HAP-1 (cell line): ENCODE measurements around the gene HYAL1.

Experiments
- DNase-seq, 2 experiments: peaks; one replicate each; pipeline ENCODE4 v3.0.0-alpha.2; 2016 to 2020; ENCODE audit warnings: low spot score in 2 of 2
- H3K27me3 ChIP-seq: fragments of 250-450 bp; sonication (Bioruptor Pico); 2 replicates; pipeline ENCODE4 v1.5.1; 2020; ENCODE audit warnings: low read depth, mild to moderate bottlenecking, moderate library complexity
- H3K36me3 ChIP-seq: fragments of 250-450 bp; sonication (Bioruptor Pico); replicated peaks from 2 replicates; pipeline ENCODE4 v1.5.1; 2020; ENCODE audit warnings: mild to moderate bottlenecking
- H3K4me1 ChIP-seq: fragments of 250-450 bp; sonication (Bioruptor Pico); 2 replicates; pipeline ENCODE4 v1.5.1; 2020; ENCODE audit warnings: mild to moderate bottlenecking
- H3K4me3 ChIP-seq: fragments of 250-450 bp; sonication (Bioruptor Pico); 2 replicates; pipeline ENCODE4 v1.5.1; 2020; ENCODE audit warnings: mild to moderate bottlenecking, moderate library complexity
- H3K9me3 ChIP-seq: fragments of 250-450 bp; sonication (Bioruptor Pico); 2 replicates; pipeline ENCODE4 v1.5.1; 2020; ENCODE audit warnings: mild to moderate bottlenecking, moderate library complexity
- in situ Hi-C: fragments of 300-500 bp; cut with MboI; formaldehyde crosslinking; loops from 3 replicates; pipeline ENCODE4 v1.14.3; 2020; ENCODE audit warnings: low sequenced_read_pairs, inconsistent platforms, mixed read lengths

The HYAL1 gene

GRCh38 chr3:50340448-50341329 is 37.3 kb upstream of the HYAL1 start, which contains the start of gene RASSF1:
TSS of gene RASSF1 (minus strand) at chr3:50340836. CDS start at chr3:50340805, 31 bp downstream.
- H3K4me3 ChIP-seq = no peak within 1 kb of the TSS; the same call in 1 of the 2 replicates
- no peaks in the 10 kb centered on the region for H3K9me3 ChIP-seq
- H3K36me3 ChIP-seq = peaks cover 11% of the 10 kb centered on the region; the same call in 1 of the 2 replicates
- peak in 1 of 2 experiments; percentile 31 for DNase-seq
- peaks cover 16% of the 10 kb centered on the region for H3K4me1 ChIP-seq
- H3K27me3 ChIP-seq = no peaks in the 10 kb centered on the region
- in situ Hi-C loops = no loop called here

- in situ Hi-C loops = no loop called here
- H3K27me3 ChIP-seq = no peaks in the 10 kb centered on the region
- H3K4me3 ChIP-seq = no peak overlapping the region; the same call in 1 of the 2 replicates
- peaks cover 11% of the 10 kb centered on the region; the same call in 1 of the 2 replicates for H3K36me3 ChIP-seq
- no peaks in the 10 kb centered on the region for H3K9me3 ChIP-seq
- peaks cover 22% of the 10 kb centered on the region for H3K4me1 ChIP-seq
- DNase-seq = no peak
Measured at GRCh38 chr3:50340147-50340447, 36.7 kb upstream of the HYAL1 start.

GRCh38 chr3:50339485-50340146 is 36.2 kb upstream of the HYAL1 start:
- Histone ChIP-seq H3K36me3 (peaks cover 12% of the 10 kb centered on the region; the same call in 1 of the 2 replicates), H3K9me3 (no peaks in the 10 kb centered on the region), H3K4me1 (peaks cover 24% of the 10 kb centered on the region), H3K27me3 (no peaks in the 10 kb centered on the region), H3K4me3 (no peak overlapping the region; the same call in 1 of the 2 replicates)
- in situ Hi-C loops = no loop called here
- no peak for DNase-seq

GRCh38 chr3:50338965-50339364 is 35.6 kb upstream of the HYAL1 start:
- in situ Hi-C loops = no loop called here
- Histone ChIP-seq H3K27me3 (no peaks in the 10 kb centered on the region), H3K4me1 (peaks cover 24% of the 10 kb centered on the region), H3K4me3 (no peak overlapping the region), H3K36me3 (peaks cover 18% of the 10 kb centered on the region), H3K9me3 (no peaks in the 10 kb centered on the region)
- no peak for DNase-seq

- in situ Hi-C loops = no loop called here
- Histone ChIP-seq H3K36me3 (peaks cover 23% of the 10 kb centered on the region), H3K27me3 (no peaks in the 10 kb centered on the region), H3K4me1 (peaks cover 24% of the 10 kb centered on the region), H3K9me3 (no peaks in the 10 kb centered on the region), H3K4me3 (peak overlapping the region; percentile 87)
- DNase-seq = peak; percentile 97 to 100
Measured at GRCh38 chr3:50337175-50337861, 33.9 kb upstream of the HYAL1 start.

GRCh38 chr3:50336452-50337174 is 33.2 kb upstream of the HYAL1 start:
- in situ Hi-C loops = no loop called here
- Histone ChIP-seq H3K27me3 (no peaks in the 10 kb centered on the region), H3K36me3 (peaks cover 30% of the 10 kb centered on the region), H3K4me1 (peaks cover 24% of the 10 kb centered on the region), H3K4me3 (peak overlapping the region; percentile 87), H3K9me3 (no peaks in the 10 kb centered on the region)
- DNase-seq = peak; percentile 21 to 38

- Histone ChIP-seq H3K36me3 (peaks cover 51% of the 10 kb centered on the region), H3K9me3 (no peaks in the 10 kb centered on the region), H3K4me1 (peaks cover 24% of the 10 kb centered on the region), H3K27me3 (no peaks in the 10 kb centered on the region), H3K4me3 (0 out of 2 replicates have a peak overlapping the region, but pooled peaks have one; percentile 3)
- no peak for DNase-seq
- in situ Hi-C loops = no loop called here
Measured at GRCh38 chr3:50334339-50335075, 31.1 kb upstream of the HYAL1 start.

GRCh38 chr3:50333744-50334328 is 30.5 kb upstream of the HYAL1 start:
- H3K9me3 ChIP-seq = no peaks in the 10 kb centered on the region
- H3K36me3 ChIP-seq = peaks cover 53% of the 10 kb centered on the region
- no peaks in the 10 kb centered on the region for H3K27me3 ChIP-seq
- peaks cover 24% of the 10 kb centered on the region for H3K4me1 ChIP-seq
- in situ Hi-C loops = no loop called here
- no peak overlapping the region for H3K4me3 ChIP-seq
- no peak for DNase-seq

- no peaks in the 10 kb centered on the region for H3K9me3 ChIP-seq
- no peak overlapping the region for H3K4me3 ChIP-seq
- in situ Hi-C loops = no loop called here
- no peaks in the 10 kb centered on the region for H3K27me3 ChIP-seq
- peaks cover 47% of the 10 kb centered on the region for H3K36me3 ChIP-seq
- DNase-seq = no peak
- H3K4me1 ChIP-seq = peaks cover 18% of the 10 kb centered on the region
Measured at GRCh38 chr3:50331364-50331907, 28.1 kb upstream of the HYAL1 start.

GRCh38 chr3:50330330-50330729 is 27.0 kb upstream of the HYAL1 start:
- no peaks in the 10 kb centered on the region for H3K27me3 ChIP-seq
- peaks cover 42% of the 10 kb centered on the region for H3K36me3 ChIP-seq
- in situ Hi-C loops = no loop called here
- H3K4me3 ChIP-seq = no peak overlapping the region
- H3K4me1 ChIP-seq = peaks cover 11% of the 10 kb centered on the region
- DNase-seq = no peak
- H3K9me3 ChIP-seq = no peaks in the 10 kb centered on the region

GRCh38 chr3:50327943-50328691 is 24.7 kb upstream of the HYAL1 start, which contains the start of gene TUSC2:
TSS of gene TUSC2 (minus strand) at chr3:50328223. CDS start at chr3:50328099, 124 bp downstream.
- in situ Hi-C loops = loop anchor here (5.0 kb wide), 1 partner anchor 36 kb away; the partner anchor contains the start of gene IFRD2
- Histone ChIP-seq H3K9me3 (no peaks in the 10 kb centered on the region), H3K36me3 (peaks cover 41% of the 10 kb centered on the region), H3K4me3 (peak within 1 kb of the TSS; percentile 70), H3K27me3 (no peaks in the 10 kb centered on the region), H3K4me1 (peaks cover 6% of the 10 kb centered on the region)
- peak; percentile 97 to 98 for DNase-seq
